GM12878 (cell line): ENCODE data around the gene UBASH3A. TPM values are rescaled to one million over a fixed set of nuclear protein-coding genes. Genes with fewer than 3 reads are reported as not detected.

Experiments used
- BCL11A ChIP-seq: IDR thresholded peaks from 2 replicates; pipeline ENCODE4 v1.6.1; 2011; ENCODE audit warnings: low read depth, low read length
- BHLHE40 ChIP-seq, 2 experiments: fragments of 450-650 bp in 1 of 2; IDR thresholded peaks; 2 replicates each; pipeline ENCODE4 v1.6.1; 2011 to 2017; ENCODE audit warnings: low read depth in 2 of 2, borderline replicate concordance in 1 of 2, improper control_type of control experiment in 1 of 2, low read length in 1 of 2, mild to moderate bottlenecking in 1 of 2
- CUX1 ChIP-seq: IDR thresholded peaks from 2 replicates; pipeline ENCODE4 v1.6.1; 2012; ENCODE audit warnings: improper control_type of control experiment, low read depth, low read length; ENCODE audit not compliant: insufficient replicate concordance
- ELK1 ChIP-seq: IDR thresholded peaks from 2 replicates; pipeline ENCODE4 v1.6.1; 2012; ENCODE audit warnings: low read depth, low read length, improper control_type of control experiment
- ETV6 ChIP-seq, 2 experiments: fragments of 450-650 bp in 1 of 2; IDR thresholded peaks in 1 of 2; conservative IDR thresholded peaks in 1 of 2; 2 replicates each; pipeline ENCODE4 v1.6.1; 2014; ENCODE audit warnings: antibody characterized with exemption in 1 of 2, borderline replicate concordance in 1 of 2, low read depth in 1 of 2, mild to moderate bottlenecking in 1 of 2, moderate library complexity in 1 of 2
- IKZF2 ChIP-seq, 2 experiments: fragments of 450-650 bp; IDR thresholded peaks; 2 replicates each; pipeline ENCODE4 v1.6.1; 2017; ENCODE audit warnings: mild to moderate bottlenecking in 2 of 2, moderate library complexity in 2 of 2
- MEF2A ChIP-seq: IDR thresholded peaks from 2 replicates; pipeline ENCODE4 v1.6.1; 2011; ENCODE audit warnings: low read depth, mild to moderate bottlenecking, low read length, moderate library complexity; ENCODE audit not compliant: insufficient read depth
- MTA3 ChIP-seq: IDR thresholded peaks from 2 replicates; pipeline ENCODE4 v1.6.1; 2012; ENCODE audit warnings: low read length, inconsistent platforms, borderline replicate concordance
- NFXL1 ChIP-seq: fragments of 450-650 bp; IDR thresholded peaks from 2 replicates; pipeline ENCODE4 v1.6.1; 2017; ENCODE audit warnings: antibody characterized with exemption, mild to moderate bottlenecking, borderline replicate concordance
- NKRF ChIP-seq: fragments of 450-650 bp; conservative IDR thresholded peaks from 2 replicates; pipeline ENCODE4 v1.6.1; 2017; ENCODE audit warnings: mild to moderate bottlenecking, moderate library complexity
- POLR2AphosphoS2 ChIP-seq: IDR thresholded peaks from 2 replicates; pipeline ENCODE4 v1.6.1; 2011; ENCODE audit warnings: low read depth, mild to moderate bottlenecking, low read length, improper control_type of control experiment, moderate library complexity
- SUPT20H ChIP-seq: IDR thresholded peaks from 2 replicates; pipeline ENCODE4 v1.6.1; 2011; ENCODE audit warnings: low read depth, mild to moderate bottlenecking, low read length, moderate library complexity, borderline replicate concordance; ENCODE audit not compliant: control insufficient read depth
- YY1 ChIP-seq: IDR thresholded peaks from 2 replicates; pipeline ENCODE4 v1.6.1; 2011; ENCODE audit warnings: low read depth, mild to moderate bottlenecking, low read length
- ZBED1 ChIP-seq: IDR thresholded peaks from 2 replicates; pipeline ENCODE4 v1.6.1; 2016; ENCODE audit warnings: borderline replicate concordance
- ZNF687 ChIP-seq: fragments of 450-650 bp; IDR thresholded peaks from 2 replicates; pipeline ENCODE4 v1.6.1; 2017; ENCODE audit warnings: mild to moderate bottlenecking, moderate library complexity
- polyA plus RNA-seq, 11 experiments: library from polyadenylated mRNA; depleted of rRNA in 4 of 11; unstranded in 6 of 11; stranded (reverse) in 5 of 11; fragments of >200 nt; fragmentation: Nextera tagmentation in 4 of 11; fragmentation: Illumina TruSeq in 1 of 11; extraction: Ambion mirVana in 4 of 11; extraction: Trizol in 1 of 11; gene quantifications; 1 replicate in 1 of 11; 2 replicates in 10 of 11; pipeline versions ENCODE4 v1.2.1 to v1.2.3, GENCODE V29; 2011 to 2016; ENCODE audit warnings: inconsistent platforms in 2 of 11, missing spikeins in 2 of 11, low read depth in 1 of 11
- total RNA-seq, 4 experiments: library from RNA; depleted of rRNA in 3 of 4; stranded (reverse); fragments of >200 nt in 3 of 4; fragmentation: Illumina TruSeq in 1 of 4; extraction: Trizol in 1 of 4; gene quantifications; 2 replicates each; pipeline versions ENCODE4 v1.2.1 to v1.2.3, GENCODE V29; 2013 to 2021

UBASH3A gene
- total and polyA plus RNA-seq, 10 of the 15 experiments (the other 5 are each of a cell fraction or from before 2014, with no cell fraction given): 0.04 to 0.39 (median 0.23) TPM; not detected in 1

GRCh38 chr21:42424914-42425541, 21.3 kb downstream of the UBASH3A start (continued):
- TF ChIP-seq CUX1 (no peak), MTA3 (no peak), IKZF2 (IDR thresholded peaks at IDR 0.05) (0 out of 4 replicates have a peak, but pooled peaks of 1 of the 2 experiments have one; percentile 5), ZNF687 (peak; percentile 56), ZBED1 (no peak), NKRF (no peak), NFXL1 (no peak), YY1 (peak; percentile 85), POLR2AphosphoS2 (peak; percentile 46; the same call in 1 of the 2 replicates), SUPT20H (no peak), ELK1 (no peak), BHLHE40 (IDR thresholded peaks at IDR 0.05; ENCODE audit: borderline replicate concordance in 1 of 2, low read depth in 2 of 2, low read length in 1 of 2) (0 out of 4 replicates have a peak, but pooled peaks of 1 of the 2 experiments have one; percentile 7), MEF2A (no peak), ETV6 (conservative IDR thresholded peaks at IDR 0.05 in 1 of 2, IDR thresholded peaks at IDR 0.05 in 1 of 2; ENCODE audit: borderline replicate concordance in 1 of 2, low read depth in 1 of 2) (peak in 1 of 2 experiments; percentile 23; a peak in 1 of 4 replicates), BCL11A (no peak)
